ENCODE data around the gene PTPRM. TPM values are rescaled to one million over a fixed set of nuclear protein-coding genes. Genes with fewer than 3 reads are reported as not detected.

PTPRM gene
- total RNA-seq, 1 experiment from 2014 or later = 6.2 TPM

DNA sequence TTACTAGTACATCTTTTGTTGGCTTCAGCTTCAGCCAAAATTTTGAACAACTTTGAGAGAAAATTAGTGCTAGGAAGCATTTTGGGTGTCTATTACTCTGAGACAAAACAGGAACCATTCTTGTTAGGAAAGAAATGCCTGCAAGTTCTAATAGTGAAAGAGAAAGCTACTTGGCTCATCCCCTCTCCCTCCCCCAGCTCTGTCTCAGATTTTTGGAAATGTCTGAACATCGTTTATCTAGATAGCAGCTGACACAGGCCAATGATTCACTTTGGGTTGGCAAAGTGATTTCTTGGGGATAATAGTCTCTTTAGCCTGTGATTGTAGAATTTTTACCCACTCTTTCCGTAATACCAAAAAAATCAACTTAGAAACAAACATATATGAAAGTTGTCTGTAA lies 42.3 kb upstream of the PTPRM start:
- H3K79me2 ChIP-seq (ENCODE audit: insufficient read depth, low read length) = no peaks in the 10 kb centered on the region
- no peak overlapping the region for H3K14ac ChIP-seq (ENCODE audit: insufficient read depth, low read length)
- no peak overlapping the region for H3K4me3 Mint-ChIP-seq
- no peak overlapping the region for H3K23ac ChIP-seq (ENCODE audit: insufficient read length, low read depth, low read length)
- H3K4ac ChIP-seq (ENCODE audit: low read depth, low read length) = no peak overlapping the region
- peaks cover 4% of the 10 kb centered on the region; the same call in 1 of the 2 replicates for H3K4me1 ChIP-seq (ENCODE audit: insufficient read depth, low read length)
- H3K27ac Mint-ChIP-seq = peak overlapping the region in 1 of 3 experiments; percentile 35; a peak in 1 of 7 replicates
- H2BK20ac ChIP-seq (ENCODE audit: low read depth, low read length, poor library complexity, severe bottlenecking) = no peak overlapping the region
- H2AFZ ChIP-seq (ENCODE audit: low read length) = no peak overlapping the region
- no peaks in the 10 kb centered on the region for H3K79me1 ChIP-seq (ENCODE audit: insufficient read depth, low read depth, low read length, poor library complexity, severe bottlenecking)
- H4K20me1 ChIP-seq (ENCODE audit: control insufficient read depth, insufficient read depth, insufficient read length) = no peaks in the 10 kb centered on the region
- WGBS (ENCODE audit: extremely low coverage, insufficient read length, low lambda C conversion rate) = no CpG with 5 or more reads among the region's 2 CpGs
- no peak overlapping the region for H3K4me2 ChIP-seq (ENCODE audit: insufficient read depth, insufficient read length, low read length)
- no peak overlapping the region for H4K5ac ChIP-seq (ENCODE audit: insufficient read length, low read depth, low read length)
- peaks cover 22 to 28% of the 10 kb centered on the region in 2 experiments for H3K4me1 Mint-ChIP-seq
- no peak overlapping the region for H3K18ac ChIP-seq (ENCODE audit: insufficient read length, low read depth, low read length)
- no peak overlapping the region for H3K27ac ChIP-seq (ENCODE audit: insufficient read length, low read depth, low read length)
- H3K27me3 Mint-ChIP-seq (ENCODE audit: low read depth) = no peaks in the 10 kb centered on the region; the same call in 1 of the 2 replicates
- H2BK120ac ChIP-seq (ENCODE audit: low read depth, low read length, poor library complexity, severe bottlenecking) = no peak overlapping the region
- TF ChIP-seq, protein P1, sequence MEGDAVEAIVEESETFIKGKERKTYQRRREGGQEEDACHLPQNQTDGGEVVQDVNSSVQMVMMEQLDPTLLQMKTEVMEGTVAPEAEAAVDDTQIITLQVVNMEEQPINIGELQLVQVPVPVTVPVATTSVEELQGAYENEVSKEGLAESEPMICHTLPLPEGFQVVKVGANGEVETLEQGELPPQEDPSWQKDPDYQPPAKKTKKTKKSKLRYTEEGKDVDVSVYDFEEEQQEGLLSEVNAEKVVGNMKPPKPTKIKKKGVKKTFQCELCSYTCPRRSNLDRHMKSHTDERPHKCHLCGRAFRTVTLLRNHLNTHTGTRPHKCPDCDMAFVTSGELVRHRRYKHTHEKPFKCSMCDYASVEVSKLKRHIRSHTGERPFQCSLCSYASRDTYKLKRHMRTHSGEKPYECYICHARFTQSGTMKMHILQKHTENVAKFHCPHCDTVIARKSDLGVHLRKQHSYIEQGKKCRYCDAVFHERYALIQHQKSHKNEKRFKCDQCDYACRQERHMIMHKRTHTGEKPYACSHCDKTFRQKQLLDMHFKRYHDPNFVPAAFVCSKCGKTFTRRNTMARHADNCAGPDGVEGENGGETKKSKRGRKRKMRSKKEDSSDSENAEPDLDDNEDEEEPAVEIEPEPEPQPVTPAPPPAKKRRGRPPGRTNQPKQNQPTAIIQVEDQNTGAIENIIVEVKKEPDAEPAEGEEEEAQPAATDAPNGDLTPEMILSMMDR (conservative IDR thresholded peaks at IDR 0.05) = no peak
- no peak overlapping the region for H3T11ph ChIP-seq (ENCODE audit: low read length)
- no peak overlapping the region for H2AK5ac ChIP-seq (ENCODE audit: insufficient read length, low read length)
- no peak overlapping the region for H4K8ac ChIP-seq (replicated peaks; ENCODE audit: insufficient read length, low read depth, low read length)
- H4K91ac ChIP-seq (ENCODE audit: insufficient read length, low read depth, low read length) = no peak overlapping the region
- no peak overlapping the region for H2BK12ac ChIP-seq (ENCODE audit: insufficient read length, low read depth, low read length)
- no peak for DNase-seq
- H2BK15ac ChIP-seq (ENCODE audit: low read depth, low read length) = no peak overlapping the region
- no peak overlapping the region for H2BK5ac ChIP-seq (ENCODE audit: insufficient read length, low read length)
- no peaks in the 10 kb centered on the region for H3K9me3 ChIP-seq (ENCODE audit: control insufficient read depth, low read depth, low read length)
- no peak overlapping the region for H3K56ac ChIP-seq (ENCODE audit: insufficient read length, low read depth, low read length)
- no peaks in the 10 kb centered on the region for H3K23me2 ChIP-seq (ENCODE audit: insufficient read length, low read depth, low read length, poor library complexity, severe bottlenecking)
- no peaks in the 10 kb centered on the region; a peak in 1 of 7 replicates for H3K36me3 Mint-ChIP-seq (ENCODE audit: insufficient read depth in 1 of 3, low read depth in 3 of 3)
- peaks cover 0 to 4% of the 10 kb centered on the region in 2 experiments; a peak in 2 of 5 replicates for H3K9me3 Mint-ChIP-seq
- no peak overlapping the region for H3K9ac ChIP-seq (ENCODE audit: extremely low read depth, insufficient read length, low read length)
- no peaks in the 10 kb centered on the region for H3K27me3 ChIP-seq (ENCODE audit: insufficient read depth, low read length)
